ENCODE results near the gene RAB27A. TPM values are rescaled to one million over a fixed set of nuclear protein-coding genes. Genes with fewer than 3 reads are reported as not detected.
"Not testable (repeated sequence)": the region's sequence is repeated elsewhere in the genome, so short reads cannot be mapped to it uniquely, and the experiment has no call there.

Gene RAB27A
- 100 to 1,000 TPM; 136 to 149 TPM for total RNA-seq

GRCh38 chr15:55289746-55290527, at the start of gene RAB27A:
Gene RAB27A (minus strand): TSS chr15:55289813. CDS start chr15:55234934, 54,879 bp downstream.
- ATAC-seq (peak; percentile 73), DNase-seq (peak; percentile 90)
- CTCF ChIA-PET = interaction anchor here (0.9 to 10.8 kb wide), 7 partner anchors 12 to 150 kb away, joined by 3 to 100 read pairs (median 4); no protein-coding TSS in a partner anchor
- no peaks in the 10 kb centered on the region for H3K9me3 Mint-ChIP-seq (ENCODE audit: low read depth)
- peak within 1 kb of the TSS; percentile 94 for H3K27ac Mint-ChIP-seq
- H3K4me1 Mint-ChIP-seq = peaks cover 31% of the 10 kb centered on the region
- H3K27me3 Mint-ChIP-seq = no peaks in the 10 kb centered on the region
- H3K4me3 Mint-ChIP-seq = peak within 1 kb of the TSS; percentile 95
- peaks cover 31% of the 10 kb centered on the region for H3K36me3 Mint-ChIP-seq

DNA sequence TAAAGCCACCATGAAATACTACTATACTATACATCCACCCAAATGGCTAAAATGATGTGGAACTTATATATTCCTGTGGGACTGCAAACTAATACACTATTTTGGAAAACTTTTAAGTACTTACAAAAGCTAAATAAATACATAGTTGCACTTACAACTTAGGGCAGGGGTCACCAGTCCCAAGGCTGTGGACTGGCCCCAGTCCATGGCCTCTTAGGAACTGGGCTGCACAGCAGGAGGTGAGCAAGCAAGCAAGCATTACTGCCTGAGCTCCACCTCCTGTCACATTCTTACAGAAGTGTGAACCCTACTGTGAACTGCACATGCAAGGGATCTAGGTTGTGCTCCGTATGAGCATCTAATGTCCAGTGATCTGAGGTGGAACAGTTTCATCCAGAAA, 47.5 kb upstream of the RAB27A start:
- Mint-ChIP-seq H3K9me3 (ENCODE audit: low read depth) (no peaks in the 10 kb centered on the region), H3K36me3 (peaks cover 29% of the 10 kb centered on the region)
- CTCF ChIA-PET = interaction anchor here (1.6 kb wide), 1 partner anchor 71 kb away, joined by 3 read pairs; the partner anchor contains the start of genes CCPG1 and PIERCE2

DNA sequence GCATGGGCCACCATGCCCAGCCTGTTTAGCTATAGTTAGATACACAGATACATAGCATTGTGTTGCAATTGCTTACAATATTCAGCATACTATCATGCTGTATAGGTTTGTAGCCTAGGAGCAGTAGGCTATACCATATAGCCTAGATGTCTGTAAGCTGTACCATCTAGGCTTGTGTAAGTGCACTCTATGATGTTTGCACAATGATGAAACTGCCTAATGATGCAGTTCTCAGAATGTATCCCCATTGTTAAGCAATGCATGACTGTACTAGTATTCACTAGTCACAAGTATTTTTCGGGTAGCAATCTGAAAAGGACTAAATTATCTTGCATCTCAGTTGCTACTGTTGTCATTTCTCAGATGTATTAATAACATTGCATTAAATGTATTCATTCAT, 45.4 kb upstream of the RAB27A start:
- H3K27ac Mint-ChIP-seq = no peak overlapping the region
- CTCF ChIA-PET = no interaction called here

More for the DNA sequence above, 47.5 kb upstream of the RAB27A start:
- no peak overlapping the region for H3K27ac Mint-ChIP-seq
- H3K4me3 Mint-ChIP-seq = no peak overlapping the region
- ATAC-seq (no peak), DNase-seq (no peak)
- H3K27me3 Mint-ChIP-seq = no peaks in the 10 kb centered on the region
- H3K4me1 Mint-ChIP-seq = no peaks in the 10 kb centered on the region

GRCh38 chr15:55334371-55334770, 44.8 kb upstream of the RAB27A start:
- no peak overlapping the region for H3K27ac Mint-ChIP-seq
- no peaks in the 10 kb centered on the region for H3K27me3 Mint-ChIP-seq
- no peak overlapping the region for H3K4me3 Mint-ChIP-seq
- ATAC-seq (no peak), DNase-seq (no peak)
- H3K36me3 Mint-ChIP-seq = peaks cover 32% of the 10 kb centered on the region
- no peaks in the 10 kb centered on the region for H3K9me3 Mint-ChIP-seq (ENCODE audit: low read depth)
- CTCF ChIA-PET = no interaction called here
- no peaks in the 10 kb centered on the region for H3K4me1 Mint-ChIP-seq

More for the DNA sequence above, 45.4 kb upstream of the RAB27A start:
- Mint-ChIP-seq H3K9me3 (ENCODE audit: low read depth) (no peaks in the 10 kb centered on the region), H3K27me3 (no peaks in the 10 kb centered on the region), H3K4me3 (no peak overlapping the region), H3K36me3 (peaks cover 37% of the 10 kb centered on the region), H3K4me1 (no peaks in the 10 kb centered on the region)
- ATAC-seq (no peak), DNase-seq (no peak)

GRCh38 chr15:55327387-55327786, 37.8 kb upstream of the RAB27A start:
- H3K36me3 Mint-ChIP-seq = peaks cover 24% of the 10 kb centered on the region
- CTCF ChIA-PET = no interaction called here
- no peak for DNase-seq

DNA sequence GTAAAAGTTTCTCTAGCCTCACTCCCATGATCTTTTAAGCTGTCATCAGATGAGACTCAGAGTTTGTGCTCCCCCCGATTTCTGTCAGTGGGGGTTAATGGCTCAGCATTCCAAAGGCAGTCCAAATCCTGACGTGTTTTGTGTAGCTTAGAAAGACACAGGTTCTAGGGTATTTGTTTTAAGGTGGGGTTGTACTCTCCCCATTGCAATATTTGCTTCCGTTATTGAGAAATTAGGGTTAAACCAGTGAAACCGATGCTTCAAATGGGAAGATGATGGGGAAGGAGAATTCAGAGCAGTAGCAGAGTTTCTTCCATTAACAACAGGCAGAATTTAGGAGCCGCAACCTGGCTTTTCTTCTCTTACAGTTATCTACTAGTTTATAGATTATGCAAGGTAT, 32.9 kb upstream of the RAB27A start:
- H3K36me3 Mint-ChIP-seq = peaks cover 30% of the 10 kb centered on the region
- no peaks in the 10 kb centered on the region for H3K27me3 Mint-ChIP-seq
- CTCF ChIA-PET = interaction anchor here (1.1 kb wide), 1 partner anchor 117 kb away, joined by 4 read pairs; no protein-coding TSS in a partner anchor
- ATAC-seq (no peak), DNase-seq (no peak)
- H3K27ac Mint-ChIP-seq = no peak overlapping the region
- no peak overlapping the region for H3K4me3 Mint-ChIP-seq
- H3K9me3 Mint-ChIP-seq (ENCODE audit: low read depth) = no peaks in the 10 kb centered on the region
- peaks cover 25% of the 10 kb centered on the region for H3K4me1 Mint-ChIP-seq

More at GRCh38 chr15:55327387-55327786, 37.8 kb upstream of the RAB27A start:
- no peak overlapping the region for H3K4me3 Mint-ChIP-seq
- no peaks in the 10 kb centered on the region for H3K9me3 Mint-ChIP-seq (ENCODE audit: low read depth)
- no peak overlapping the region for H3K27ac Mint-ChIP-seq
- peaks cover 3% of the 10 kb centered on the region for H3K4me1 Mint-ChIP-seq
- ATAC-seq = no peak
- no peaks in the 10 kb centered on the region for H3K27me3 Mint-ChIP-seq

GRCh38 chr15:55320963-55321362, 31.4 kb upstream of the RAB27A start:
- DNase-seq (no peak), ATAC-seq (no peak)
- no peaks in the 10 kb centered on the region for H3K9me3 Mint-ChIP-seq (ENCODE audit: low read depth)
- H3K27me3 Mint-ChIP-seq = no peaks in the 10 kb centered on the region
- H3K4me1 Mint-ChIP-seq = peaks cover 33% of the 10 kb centered on the region
- no peak overlapping the region for H3K27ac Mint-ChIP-seq
- CTCF ChIA-PET = no interaction called here
- peaks cover 33% of the 10 kb centered on the region for H3K36me3 Mint-ChIP-seq
- H3K4me3 Mint-ChIP-seq = no peak overlapping the region

DNA sequence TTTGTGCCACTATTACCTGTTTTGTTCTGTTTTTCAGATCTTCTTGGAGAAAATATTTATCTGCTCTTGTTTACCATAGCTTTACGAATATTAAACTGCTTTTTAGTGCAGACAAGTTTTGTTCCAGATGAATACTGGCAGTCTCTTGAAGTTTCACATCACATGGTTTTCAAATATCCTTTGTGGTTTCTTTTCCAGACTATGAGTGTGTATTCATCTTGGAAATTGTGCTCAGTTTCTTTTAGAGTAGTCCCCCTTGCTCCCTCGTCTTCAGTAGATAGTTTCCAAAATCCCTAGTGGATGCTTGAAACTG, 30.6 kb upstream of the RAB27A start:
- Mint-ChIP-seq H3K27me3 (no peaks in the 10 kb centered on the region), H3K4me1 (peaks cover 41% of the 10 kb centered on the region), H3K27ac (peak overlapping the region; percentile 68), H3K36me3 (peaks cover 39% of the 10 kb centered on the region), H3K9me3 (ENCODE audit: low read depth) (no peaks in the 10 kb centered on the region), H3K4me3 (peak overlapping the region; percentile 94)
- ATAC-seq (no peak), DNase-seq (no peak)
- CTCF ChIA-PET = interaction anchor here (1.9 to 2.7 kb wide), 4 partner anchors 29 to 119 kb away, joined by 6 to 22 read pairs (median 13); partner anchors contain the start of genes CCPG1 and PIERCE2

GRCh38 chr15:55319537-55320237, 30.1 kb upstream of the RAB27A start:
- H3K4me3 Mint-ChIP-seq = peak overlapping the region; percentile 94
- H3K27ac Mint-ChIP-seq = peak overlapping the region; percentile 99
- H3K9me3 Mint-ChIP-seq (ENCODE audit: low read depth) = no peaks in the 10 kb centered on the region
- CTCF ChIA-PET = interaction anchor here (0.8 to 2.7 kb wide), 10 partner anchors 25 to 120 kb away, joined by 3 to 22 read pairs (median 4); partner anchors contain the start of genes CCPG1 and PIERCE2
- peaks cover 45% of the 10 kb centered on the region for H3K4me1 Mint-ChIP-seq
- no peaks in the 10 kb centered on the region for H3K27me3 Mint-ChIP-seq
- ATAC-seq = no peak
- DNase-seq = peak; percentile 62
- peaks cover 43% of the 10 kb centered on the region for H3K36me3 Mint-ChIP-seq

DNA sequence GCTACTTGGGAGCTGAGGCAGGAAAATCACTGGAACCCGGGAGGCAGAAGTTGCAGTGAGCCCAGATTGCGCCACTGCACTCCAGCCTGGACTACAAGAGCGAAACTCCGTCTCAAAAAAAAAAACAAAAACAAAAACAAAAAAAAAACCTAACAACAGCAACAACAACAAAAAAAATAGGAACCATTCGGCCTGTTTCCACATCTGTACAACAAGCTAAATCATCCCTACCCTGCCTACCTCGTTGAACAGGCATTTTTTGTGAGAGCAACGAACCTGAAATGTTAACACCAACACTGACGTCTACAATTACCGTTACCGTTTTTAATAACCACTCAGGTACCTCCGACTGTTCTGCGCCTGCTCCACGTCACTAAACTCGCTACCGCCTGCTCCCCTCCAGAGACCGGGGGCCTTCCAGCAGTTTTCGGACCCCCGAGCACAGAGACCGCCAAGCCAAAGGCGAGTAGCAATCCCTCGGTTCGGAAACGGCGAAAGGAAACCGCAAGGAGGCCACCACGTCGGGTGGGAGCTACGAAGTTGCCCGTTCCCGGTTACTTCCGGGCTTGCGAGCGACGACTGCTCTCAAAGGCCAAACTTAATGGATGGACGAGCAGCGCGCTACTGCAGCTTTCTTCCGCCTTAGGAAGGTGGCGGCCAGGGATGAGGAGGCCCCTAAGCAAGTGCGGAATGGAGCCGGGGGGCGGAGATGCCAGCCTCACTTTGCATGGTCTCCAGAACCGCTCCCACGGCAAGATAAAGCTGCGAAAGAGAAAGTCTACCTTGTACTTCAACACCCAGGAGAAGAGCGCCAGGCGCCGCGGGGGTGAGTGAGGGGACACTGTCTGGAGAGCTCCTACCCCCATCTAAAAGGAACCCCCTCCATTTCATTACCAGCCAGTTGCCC, 29.2 kb upstream of the RAB27A start, which contains the start of the genes PIGB and PIGBOS1:
TSS of gene PIGB (plus strand) at position 635 of the 907 bp plus-strand sequence. CDS start at position 664, 29 bp downstream.
TSS of gene PIGBOS1 (minus strand) at position 536 of the 907 bp plus-strand sequence. CDS start 1,331 bp downstream, outside the sequence.
- Mint-ChIP-seq H3K27ac (peak within 1 kb of the TSS; percentile 99), H3K4me3 (peak within 1 kb of the TSS; percentile 94), H3K36me3 (peaks cover 38% of the 10 kb centered on the region), H3K27me3 (no peaks in the 10 kb centered on the region), H3K4me1 (peaks cover 51% of the 10 kb centered on the region), H3K9me3 (ENCODE audit: low read depth) (no peaks in the 10 kb centered on the region)
- CTCF ChIA-PET = interaction anchor here (0.7 to 2.7 kb wide), 11 partner anchors 24 to 120 kb away, joined by 3 to 22 read pairs (median 4); partner anchors contain the start of genes CCPG1 and PIERCE2
- DNase-seq (peak; percentile 90), ATAC-seq (peak; percentile 94)

DNA sequence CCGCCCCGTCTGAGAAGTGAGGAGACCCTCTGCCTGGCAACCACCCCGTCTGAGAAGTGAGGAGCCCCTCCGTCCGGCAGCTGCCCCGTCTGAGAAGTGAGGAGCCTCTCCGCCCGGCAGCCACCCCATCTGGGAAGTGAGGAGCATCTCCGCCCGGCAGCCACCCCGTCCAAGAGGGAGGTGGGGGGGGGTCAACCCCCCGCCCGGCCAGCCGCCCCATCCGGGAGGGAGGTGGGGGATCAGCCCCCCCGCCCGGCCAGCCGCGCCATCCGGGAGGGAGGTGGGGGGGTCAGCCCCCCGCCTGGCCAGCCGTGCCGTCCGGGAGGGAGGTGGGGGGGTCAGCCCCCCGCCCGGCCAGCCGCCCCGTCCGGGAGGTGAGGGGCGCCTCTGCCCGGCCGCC, 13.2 kb upstream of the RAB27A start:
- DNase-seq; H3K4me3 Mint-ChIP-seq; CTCF ChIA-PET; H3K27me3 Mint-ChIP-seq; ATAC-seq; H3K9me3 Mint-ChIP-seq (ENCODE audit: low read depth); H3K27ac Mint-ChIP-seq; H3K4me1 Mint-ChIP-seq; H3K36me3 Mint-ChIP-seq: not testable (repeated sequence)

- Mint-ChIP-seq H3K27ac (no peak overlapping the region), H3K4me1 (no peaks in the 10 kb centered on the region), H3K27me3 (no peaks in the 10 kb centered on the region), H3K4me3 (no peak overlapping the region), H3K9me3 (ENCODE audit: low read depth) (no peaks in the 10 kb centered on the region), H3K36me3 (no peaks in the 10 kb centered on the region)
- ATAC-seq (no peak), DNase-seq (no peak)
- CTCF ChIA-PET = interaction anchor here (0.7 kb wide), 2 partner anchors 87 to 1491 kb away, joined by 3 read pairs; no protein-coding TSS in a partner anchor
Measured at GRCh38 chr15:55297315-55297714, 7.7 kb upstream of the RAB27A start.
